Osteoblast (primary cell): Measurements from ENCODE around the gene KIAA0232. TPM values are rescaled to one million over a fixed set of nuclear protein-coding genes. Genes with fewer than 3 reads are reported as not detected.
"Not testable (repeated sequence)": the region's sequence is repeated elsewhere in the genome, so short reads cannot be mapped to it uniquely, and the experiment has no call there.

Source experiments
- DNase-seq: peaks from one replicate; pipeline ENCODE4 v3.0.0; 2011; ENCODE audit warnings: low spot score, mixed read lengths; ENCODE audit not compliant: insufficient read length; ENCODE audit errors: missing footprints
- H2AFZ ChIP-seq: 2 replicates; pipeline ENCODE4 v1.6.0; 2011; ENCODE audit warnings: mild to moderate bottlenecking, low read length
- H3K27ac ChIP-seq: 2 replicates; pipeline ENCODE4 v1.5.1; 2011; ENCODE audit warnings: mild to moderate bottlenecking, low read depth, low read length, moderate library complexity
- H3K27me3 ChIP-seq: 2 replicates; pipeline ENCODE4 v1.6.0; 2012; ENCODE audit warnings: mild to moderate bottlenecking, control low read depth, inconsistent platforms, low read length, moderate library complexity; ENCODE audit not compliant: insufficient read depth
- H3K36me3 ChIP-seq: 2 replicates; pipeline ENCODE4 v1.5.1; 2011; ENCODE audit warnings: mild to moderate bottlenecking, low read length, control low read depth, moderate library complexity; ENCODE audit not compliant: insufficient read depth
- H3K4me1 ChIP-seq: 2 replicates; pipeline ENCODE4 v1.5.1; 2011; ENCODE audit warnings: mild to moderate bottlenecking, low read length, control low read depth, moderate library complexity; ENCODE audit not compliant: insufficient read depth
- H3K4me2 ChIP-seq: 2 replicates; pipeline ENCODE4 v1.6.0; 2011; ENCODE audit warnings: mild to moderate bottlenecking, low read length; ENCODE audit not compliant: insufficient read depth
- H3K4me3 ChIP-seq: fragments of 200-600 bp; sonication (generic); 3 replicates; pipeline ENCODE4 v1.5.1; 2012; ENCODE audit warnings: mild to moderate bottlenecking, low read length, inconsistent platforms; ENCODE audit not compliant: insufficient read depth
- H3K79me2 ChIP-seq: 2 replicates; pipeline ENCODE4 v1.6.0; 2012; ENCODE audit warnings: mild to moderate bottlenecking, low read length, control low read depth, inconsistent platforms; ENCODE audit not compliant: insufficient read depth
- H3K9me3 ChIP-seq: 2 replicates; pipeline ENCODE4 v1.5.1; 2011; ENCODE audit warnings: low read depth, low read length, control low read depth
- H4K20me1 ChIP-seq: 2 replicates; pipeline ENCODE4 v1.6.0; 2012; ENCODE audit warnings: mild to moderate bottlenecking, low read length, control low read depth; ENCODE audit not compliant: insufficient read depth
- total RNA-seq: library from RNA; depleted of rRNA; stranded (reverse); fragments of >200 nt; gene quantifications from 2 replicates; pipeline ENCODE4 v1.2.3, GENCODE V29; 2012
- TF ChIP-seq, protein P1 (sequence below): IDR thresholded peaks from 2 replicates; pipeline ENCODE4 v1.5.1; 2011; ENCODE audit warnings: mild to moderate bottlenecking, low read depth, low read length, moderate library complexity; ENCODE audit errors: extremely low read depth

KIAA0232 gene
- total RNA-seq, 1 donor: 23.9 TPM

DNA sequence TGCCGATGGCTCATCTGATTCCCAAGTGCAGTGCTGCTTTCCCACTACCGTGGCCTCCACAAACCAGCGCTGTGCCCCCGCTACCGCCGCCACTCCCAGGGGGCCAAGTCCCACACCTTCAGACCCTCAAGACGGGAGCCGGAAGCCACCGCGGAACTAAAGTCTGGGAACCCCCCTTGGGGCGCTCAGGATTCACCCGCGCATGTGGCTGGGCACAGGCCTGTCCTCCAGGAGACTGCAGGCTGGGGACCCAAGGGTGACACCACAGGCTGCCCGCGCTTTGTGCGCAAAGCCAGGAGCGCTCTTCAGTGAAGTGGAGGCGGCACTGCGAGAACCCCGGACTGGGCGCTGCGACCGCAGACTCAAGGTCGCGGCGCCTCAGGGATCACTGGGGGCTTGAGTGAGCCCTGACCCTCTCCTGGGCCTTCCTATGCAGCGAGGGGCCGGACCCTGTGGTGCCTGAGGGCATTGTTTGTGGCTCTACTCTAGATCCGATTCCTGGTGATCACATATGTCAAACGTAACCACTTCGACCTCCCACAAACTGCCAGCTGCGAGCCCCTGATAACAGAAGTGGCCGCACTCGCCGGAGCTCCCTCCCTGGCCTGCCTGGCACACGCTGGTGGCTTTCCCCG lies 106.7 kb downstream of the KIAA0232 start:
- no peaks in the 10 kb centered on the region for H3K36me3 ChIP-seq
- no peaks in the 10 kb centered on the region for H3K9me3 ChIP-seq
- H3K4me2 ChIP-seq: no peak overlapping the region
- H3K4me3 ChIP-seq: no peak overlapping the region
- H3K27me3 ChIP-seq: no peaks in the 10 kb centered on the region
- peaks cover 46% of the 10 kb centered on the region for H3K4me1 ChIP-seq
- no peaks in the 10 kb centered on the region for H4K20me1 ChIP-seq
- H3K27ac ChIP-seq: no peak overlapping the region
- no peak overlapping the region for H2AFZ ChIP-seq
- peak; percentile 37 for DNase-seq
- no peaks in the 10 kb centered on the region for H3K79me2 ChIP-seq
- TF ChIP-seq, protein P1, sequence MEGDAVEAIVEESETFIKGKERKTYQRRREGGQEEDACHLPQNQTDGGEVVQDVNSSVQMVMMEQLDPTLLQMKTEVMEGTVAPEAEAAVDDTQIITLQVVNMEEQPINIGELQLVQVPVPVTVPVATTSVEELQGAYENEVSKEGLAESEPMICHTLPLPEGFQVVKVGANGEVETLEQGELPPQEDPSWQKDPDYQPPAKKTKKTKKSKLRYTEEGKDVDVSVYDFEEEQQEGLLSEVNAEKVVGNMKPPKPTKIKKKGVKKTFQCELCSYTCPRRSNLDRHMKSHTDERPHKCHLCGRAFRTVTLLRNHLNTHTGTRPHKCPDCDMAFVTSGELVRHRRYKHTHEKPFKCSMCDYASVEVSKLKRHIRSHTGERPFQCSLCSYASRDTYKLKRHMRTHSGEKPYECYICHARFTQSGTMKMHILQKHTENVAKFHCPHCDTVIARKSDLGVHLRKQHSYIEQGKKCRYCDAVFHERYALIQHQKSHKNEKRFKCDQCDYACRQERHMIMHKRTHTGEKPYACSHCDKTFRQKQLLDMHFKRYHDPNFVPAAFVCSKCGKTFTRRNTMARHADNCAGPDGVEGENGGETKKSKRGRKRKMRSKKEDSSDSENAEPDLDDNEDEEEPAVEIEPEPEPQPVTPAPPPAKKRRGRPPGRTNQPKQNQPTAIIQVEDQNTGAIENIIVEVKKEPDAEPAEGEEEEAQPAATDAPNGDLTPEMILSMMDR: no peak

DNA sequence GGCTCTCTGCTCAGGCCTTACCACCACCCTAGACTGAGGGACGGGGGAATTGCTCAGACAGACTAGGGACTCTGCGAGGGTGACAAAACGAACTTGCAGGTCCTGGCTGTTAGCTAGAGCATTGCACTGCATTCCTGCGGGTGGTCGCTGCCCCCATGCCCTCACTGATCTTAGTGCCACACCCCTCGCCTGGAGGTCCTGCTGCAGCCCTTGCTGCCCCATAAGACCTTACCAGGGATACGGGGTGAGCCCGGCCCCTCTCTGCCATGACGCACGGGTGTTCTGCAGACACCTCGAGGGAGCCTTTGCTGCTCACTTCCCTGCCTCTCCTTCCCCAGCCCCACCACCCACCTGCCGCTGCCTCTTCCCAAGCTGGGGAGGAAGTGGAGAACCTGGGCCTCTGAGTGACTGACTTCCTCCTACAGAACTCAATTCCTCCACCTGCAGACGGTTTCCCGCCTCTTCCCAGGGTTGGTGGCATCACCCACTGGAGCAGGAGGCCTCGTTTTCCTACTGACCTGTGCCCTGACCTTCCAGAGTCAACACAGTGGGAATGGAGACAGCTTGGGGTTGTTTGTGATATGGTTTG lies 107.3 kb downstream of the KIAA0232 start:
- H3K4me3 ChIP-seq: no peak overlapping the region
- H3K27me3 ChIP-seq: no peaks in the 10 kb centered on the region

DNA sequence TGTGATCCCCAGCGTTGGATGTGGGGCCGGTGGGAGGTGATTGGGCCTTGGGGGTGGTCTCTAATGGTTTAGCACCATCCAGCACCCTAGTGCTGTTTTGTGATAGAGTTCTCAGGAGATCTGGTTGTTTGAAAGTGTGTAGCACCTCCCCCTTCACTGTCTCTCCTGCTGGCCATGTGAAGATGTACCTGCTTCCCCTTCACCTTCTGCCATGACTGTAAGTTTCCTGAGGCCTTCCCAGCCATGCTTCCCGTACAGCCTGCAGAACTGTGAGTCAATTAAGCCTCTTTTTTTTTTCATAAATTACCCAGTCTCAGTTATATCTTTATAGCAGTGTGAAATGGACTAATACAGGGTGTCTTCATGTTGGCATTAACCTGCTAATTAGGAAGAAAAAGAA lies 107.8 kb downstream of the KIAA0232 start:
- H3K9me3 ChIP-seq: no peaks in the 10 kb centered on the region
- H3K4me2 ChIP-seq: no peak overlapping the region
- no peaks in the 10 kb centered on the region for H3K36me3 ChIP-seq
- H4K20me1 ChIP-seq: no peaks in the 10 kb centered on the region
- H3K4me3 ChIP-seq: no peak overlapping the region
- no peaks in the 10 kb centered on the region for H3K79me2 ChIP-seq
- no peak for DNase-seq
- no peak overlapping the region for H3K27ac ChIP-seq
- H3K27me3 ChIP-seq: no peaks in the 10 kb centered on the region
- TF ChIP-seq, protein P1: no peak
- peaks cover 45% of the 10 kb centered on the region for H3K4me1 ChIP-seq
- no peak overlapping the region for H2AFZ ChIP-seq

More for the DNA sequence above, 107.3 kb downstream of the KIAA0232 start:
- Histone ChIP-seq H3K79me2 (no peaks in the 10 kb centered on the region), H4K20me1 (no peaks in the 10 kb centered on the region), H3K27ac (no peak overlapping the region), H2AFZ (no peak overlapping the region), H3K4me1 (peaks cover 46% of the 10 kb centered on the region), H3K9me3 (no peaks in the 10 kb centered on the region), H3K4me2 (no peak overlapping the region), H3K36me3 (no peaks in the 10 kb centered on the region)
- DNase-seq: peak; percentile 45
- TF ChIP-seq, protein P1: no peak

DNA sequence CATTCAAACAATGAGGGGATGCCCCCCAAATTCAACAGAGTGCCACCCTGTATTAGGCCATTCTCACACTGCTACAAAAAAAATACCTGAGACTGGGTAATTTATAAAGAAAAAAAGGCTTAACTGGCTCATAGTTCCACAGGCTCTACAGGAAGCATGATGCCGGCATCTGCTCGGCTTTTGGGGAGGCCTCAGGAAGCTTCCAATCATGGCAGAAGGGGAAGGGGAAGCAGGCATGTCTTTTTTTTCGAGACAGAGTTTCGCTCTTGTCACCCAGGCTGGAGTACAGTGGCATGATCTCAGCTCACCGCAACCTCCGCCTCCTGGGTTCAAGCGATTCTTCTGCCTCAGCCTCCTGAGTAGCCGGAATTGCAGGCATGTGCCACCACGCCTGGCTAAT lies 108.4 kb downstream of the KIAA0232 start:
- not testable (repeated sequence) for H4K20me1 ChIP-seq, H3K79me2 ChIP-seq, DNase-seq, H3K27ac ChIP-seq, H3K36me3 ChIP-seq, H3K27me3 ChIP-seq, H3K4me2 ChIP-seq, H3K4me3 ChIP-seq, H3K9me3 ChIP-seq, H2AFZ ChIP-seq
- H3K4me1 ChIP-seq: peaks cover 40% of the 10 kb centered on the region
